BJ (cell line): Measurements from ENCODE around the gene SUN1. TPM values are rescaled to one million over a fixed set of nuclear protein-coding genes. Genes with fewer than 3 reads are reported as not detected.

Experiments used
- CTCF ChIA-PET: fragments of 350-600 bp; formaldehyde crosslinking; extraction: SDS; loops from one replicate; lab custom pipeline; 2021; ENCODE audit warnings: antibody characterized with exemption, inconsistent platforms; lab: Yijun Ruan, JAX
- POLR2A ChIA-PET: fragments of 300-600 bp; sonication (Branson Sonifier 250); formaldehyde crosslinking; extraction: SDS; loops from one replicate; lab custom pipeline; 2021; ENCODE audit warnings: antibody characterized with exemption; lab: Charles Lee
- DNase-seq: peaks from one replicate; pipeline ENCODE4 v3.0.0-alpha.2; 2011; ENCODE audit warnings: low read depth
- H3K27me3 ChIP-seq: 2 replicates; pipeline ENCODE4 v1.6.0; 2011; ENCODE audit warnings: low read length; ENCODE audit not compliant: control insufficient read depth, insufficient read depth
- H3K36me3 ChIP-seq: 2 replicates; pipeline ENCODE4 v1.5.1; 2011; ENCODE audit warnings: low read length; ENCODE audit not compliant: control insufficient read depth, insufficient read depth
- H3K4me3 ChIP-seq: 2 replicates; pipeline ENCODE4 v1.5.1; 2011; ENCODE audit warnings: low read depth, mild to moderate bottlenecking, control low read depth, low read length
- polyA plus RNA-seq: library from polyadenylated mRNA; depleted of rRNA; stranded (reverse); fragments of >200 nt; gene quantifications from 2 replicates; pipeline ENCODE4 v1.2.3, GENCODE V29; 2011
- TF ChIP-seq, protein P1 (sequence below): IDR thresholded peaks from 2 replicates; pipeline ENCODE4 v1.5.1; 2011; ENCODE audit warnings: low read depth, mild to moderate bottlenecking, control low read depth, inconsistent platforms, low read length, moderate library complexity; ENCODE audit not compliant: insufficient read depth

Gene SUN1
- polyA plus RNA-seq, 1 experiment, result 222 TPM

DNA sequence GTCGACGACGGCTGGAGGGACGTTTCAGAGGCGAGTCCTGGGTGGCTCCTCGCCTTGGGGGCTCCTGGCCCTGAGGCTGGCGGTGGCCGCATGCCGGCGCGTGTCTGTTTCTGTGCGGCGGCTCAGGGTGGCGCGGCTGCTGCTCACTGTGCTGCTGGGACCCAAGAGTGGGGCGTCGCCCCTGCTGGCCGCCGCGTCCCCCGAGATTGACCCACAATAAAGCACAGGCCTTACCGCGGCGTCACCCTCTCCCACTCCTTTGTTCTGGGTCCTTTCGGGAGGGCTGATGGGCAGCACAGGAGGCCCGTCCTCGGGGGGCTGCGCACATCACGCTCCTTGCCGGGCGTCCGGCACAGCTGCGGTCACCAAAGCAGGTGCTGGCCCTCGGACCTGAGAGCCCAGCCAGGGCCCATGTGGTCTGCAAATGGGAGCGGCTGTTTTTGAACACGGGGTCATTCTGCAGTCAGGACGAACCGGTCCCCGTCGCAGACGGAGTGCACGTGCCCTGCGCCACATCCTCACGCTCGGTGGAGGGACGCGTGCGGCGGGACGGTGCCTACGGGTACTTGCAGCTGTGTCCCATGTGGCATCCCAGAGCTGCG is 63.3 kb downstream of the SUN1 start:
- TF ChIP-seq, protein P1, sequence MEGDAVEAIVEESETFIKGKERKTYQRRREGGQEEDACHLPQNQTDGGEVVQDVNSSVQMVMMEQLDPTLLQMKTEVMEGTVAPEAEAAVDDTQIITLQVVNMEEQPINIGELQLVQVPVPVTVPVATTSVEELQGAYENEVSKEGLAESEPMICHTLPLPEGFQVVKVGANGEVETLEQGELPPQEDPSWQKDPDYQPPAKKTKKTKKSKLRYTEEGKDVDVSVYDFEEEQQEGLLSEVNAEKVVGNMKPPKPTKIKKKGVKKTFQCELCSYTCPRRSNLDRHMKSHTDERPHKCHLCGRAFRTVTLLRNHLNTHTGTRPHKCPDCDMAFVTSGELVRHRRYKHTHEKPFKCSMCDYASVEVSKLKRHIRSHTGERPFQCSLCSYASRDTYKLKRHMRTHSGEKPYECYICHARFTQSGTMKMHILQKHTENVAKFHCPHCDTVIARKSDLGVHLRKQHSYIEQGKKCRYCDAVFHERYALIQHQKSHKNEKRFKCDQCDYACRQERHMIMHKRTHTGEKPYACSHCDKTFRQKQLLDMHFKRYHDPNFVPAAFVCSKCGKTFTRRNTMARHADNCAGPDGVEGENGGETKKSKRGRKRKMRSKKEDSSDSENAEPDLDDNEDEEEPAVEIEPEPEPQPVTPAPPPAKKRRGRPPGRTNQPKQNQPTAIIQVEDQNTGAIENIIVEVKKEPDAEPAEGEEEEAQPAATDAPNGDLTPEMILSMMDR, result no peak
- ChIA-PET POLR2A (no interaction called here), CTCF (no interaction called here)
- Histone ChIP-seq H3K27me3 (no peaks in the 10 kb centered on the region), H3K36me3 (peaks cover 24% of the 10 kb centered on the region), H3K4me3 (no peak overlapping the region)
- DNase-seq, result no peak

DNA sequence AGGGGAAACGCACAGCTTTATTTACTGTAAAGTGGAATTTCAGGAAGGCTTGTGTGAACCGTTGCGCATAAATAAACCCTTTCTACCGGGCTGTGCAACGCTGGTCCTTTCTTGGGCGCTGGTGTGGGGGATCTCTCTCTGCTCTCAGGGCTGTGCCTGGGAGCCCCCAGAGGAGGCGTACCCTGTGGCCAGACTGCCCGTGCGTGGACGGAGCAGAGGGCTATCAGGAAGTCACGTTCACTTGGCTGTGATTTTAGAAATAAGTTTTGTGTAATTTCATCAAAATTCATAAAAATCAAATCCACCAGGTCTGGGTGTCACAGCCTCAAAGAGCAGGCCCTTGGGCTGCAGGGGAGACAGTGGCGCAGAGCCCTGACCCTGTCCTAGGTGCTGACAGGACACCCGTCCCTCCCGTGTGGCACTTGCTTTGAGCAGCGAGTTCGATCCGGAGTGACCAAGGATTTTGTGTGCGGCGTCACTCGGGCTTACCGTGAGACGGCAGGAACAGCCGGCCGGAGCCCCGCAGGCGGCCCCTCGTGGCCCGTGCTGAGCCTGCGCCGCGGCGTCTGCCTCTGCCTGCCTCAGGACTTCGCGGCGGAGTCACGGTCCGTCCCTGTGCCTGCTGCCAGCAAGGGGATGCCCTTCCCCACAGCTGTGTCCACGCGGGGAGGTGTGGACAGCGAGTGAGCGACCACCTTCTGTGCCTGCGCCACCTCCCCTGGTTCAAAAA is 64.2 kb downstream of the SUN1 start:
- POLR2A ChIA-PET, result no interaction called here
- H3K4me3 ChIP-seq, result no peak overlapping the region
- H3K27me3 ChIP-seq, result no peaks in the 10 kb centered on the region
- DNase-seq, result no peak
- H3K36me3 ChIP-seq, result peaks cover 20% of the 10 kb centered on the region
- CTCF ChIA-PET, result no interaction called here
- TF ChIP-seq, protein P1, result no peak

DNA sequence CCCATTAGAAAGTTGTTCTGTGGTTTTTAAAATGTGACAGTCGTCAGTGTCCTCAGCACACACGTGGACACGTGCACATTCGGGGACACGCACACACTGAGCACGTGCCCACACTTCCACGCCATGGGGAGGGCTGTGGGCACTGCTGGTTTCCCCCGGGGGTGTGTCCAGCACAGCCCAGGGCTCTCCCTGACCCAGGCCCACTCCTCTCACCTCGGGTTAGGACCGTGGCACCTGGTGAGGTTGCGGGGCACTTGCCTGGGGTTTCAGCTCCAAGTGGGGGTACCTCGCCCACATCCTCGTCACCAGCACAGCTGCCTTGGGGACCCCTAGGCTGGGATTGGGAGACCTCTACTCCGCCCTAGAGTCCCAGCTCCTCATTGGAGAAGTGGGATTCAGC is 64.8 kb downstream of the SUN1 start:
- no peak for DNase-seq
- POLR2A ChIA-PET, result no interaction called here

DNA sequence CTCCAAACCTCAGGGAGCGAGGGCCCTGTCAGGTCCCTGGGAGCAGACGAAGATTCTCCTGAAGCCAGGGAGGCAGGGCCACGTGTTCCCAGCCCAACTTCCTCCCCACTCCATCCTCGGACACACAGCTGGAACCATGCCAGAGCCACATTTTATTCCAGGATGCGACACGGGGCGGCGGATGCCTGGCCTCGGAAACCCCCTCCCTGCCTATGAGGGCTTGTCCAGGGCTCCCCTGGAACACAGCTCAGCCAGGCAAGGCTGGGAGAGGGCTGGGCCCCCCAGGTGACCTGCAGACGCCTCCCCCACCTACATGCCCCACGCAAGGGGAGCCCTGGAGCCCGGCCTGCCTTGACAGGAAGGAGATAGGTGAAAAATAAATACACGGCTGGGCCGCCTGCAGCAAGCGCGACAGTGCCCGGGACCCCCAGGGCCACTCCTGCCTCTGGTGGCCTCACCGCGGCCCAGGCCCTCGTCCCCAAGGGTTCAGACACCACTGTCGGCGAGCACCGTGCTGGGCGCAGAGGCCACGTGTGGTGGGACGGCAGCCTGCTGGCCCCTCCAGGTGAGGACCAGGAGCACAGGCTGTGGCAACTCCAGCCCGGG is 65.6 kb downstream of the SUN1 start:
- ChIA-PET CTCF (interaction anchor here (1.4 kb wide), 1 partner anchor 11 kb away, joined by 3 read pairs; no protein-coding TSS in a partner anchor), POLR2A (no interaction called here)
- DNase-seq, result no peak

More for the DNA sequence above, 64.8 kb downstream of the SUN1 start:
- TF ChIP-seq, protein P1, result no peak
- H3K4me3 ChIP-seq, result no peak overlapping the region
- H3K36me3 ChIP-seq, result peaks cover 15% of the 10 kb centered on the region
- CTCF ChIA-PET, result interaction anchor here (1.4 kb wide), 1 partner anchor 11 kb away, joined by 3 read pairs; no protein-coding TSS in a partner anchor
- H3K27me3 ChIP-seq, result no peaks in the 10 kb centered on the region

More for the DNA sequence above, 65.6 kb downstream of the SUN1 start:
- Histone ChIP-seq H3K4me3 (no peak overlapping the region), H3K27me3 (no peaks in the 10 kb centered on the region), H3K36me3 (peaks cover 14% of the 10 kb centered on the region)
- TF ChIP-seq, protein P1, result no peak
